ENCODE data around the gene PPM1K.

- no peak for TF ChIP-seq CTCF (IDR thresholded peaks at IDR 0.05)
- TF ChIP-seq POLR2A (IDR thresholded peaks at IDR 0.05): no peak
These were observed 24.2 kb upstream of the PPM1K start for GRCh38 chr4:88308587-88308986.
